Lower leg skin (tissue), 4 donors: ENCODE results near the gene CD81. TPM values are rescaled to one million over a fixed set of nuclear protein-coding genes. Genes with fewer than 3 reads are reported as not detected.

Source experiments
- DNase-seq, 2 donors: peaks; one replicate each; pipeline ENCODE4 v3.0.0-alpha.2; 2019; ENCODE audit warnings: low spot score in 2 of 2
- H3K4me3 ChIP-seq: fragments of 200-600 bp; sonication (generic); 2 replicates; pipeline ENCODE4 v1.5.1; 2017; ENCODE audit warnings: mild to moderate bottlenecking, low read depth; ENCODE audit not compliant: poor library complexity, severe bottlenecking
- POLR2A ChIP-seq, 2 donors: fragments of 450-650 bp; IDR thresholded peaks; one replicate each; pipeline ENCODE4 v1.6.1; 2016 to 2017; ENCODE audit warnings: antibody characterized with exemption in 2 of 2, mild to moderate bottlenecking in 1 of 2, moderate library complexity in 1 of 2
- WGBS, 2 donors: methylation state at CpG; one replicate each; pipeline ENCODE4 v1.1.5; 2018; 5-methylcytosine and 5-hydroxymethylcytosine counted together
- intact Hi-C: fragments of 100-400 bp; cut with DNase I; formaldehyde crosslinking; loops from one replicate; pipeline ENCODE4 v1.15.0; 2023; ENCODE audit warnings: low total_unique reads
- total RNA-seq, 4 donors: library from RNA; depleted of rRNA; stranded (reverse); fragments of >200 nt; gene quantifications; one replicate each; pipeline ENCODE4 v1.1.0, GENCODE V29; 2016
- TF ChIP-seq, protein P1 (sequence below), 3 donors: fragments of 450-650 bp; IDR thresholded peaks; one replicate each; pipeline ENCODE4 v1.5.1; 2016; ENCODE audit warnings: antibody characterized with exemption in 3 of 3, mild to moderate bottlenecking in 3 of 3, moderate library complexity in 2 of 3

CD81 gene
- total RNA-seq, 4 donors from 2014 or later, result 189 to 337 (median 250) TPM

DNA sequence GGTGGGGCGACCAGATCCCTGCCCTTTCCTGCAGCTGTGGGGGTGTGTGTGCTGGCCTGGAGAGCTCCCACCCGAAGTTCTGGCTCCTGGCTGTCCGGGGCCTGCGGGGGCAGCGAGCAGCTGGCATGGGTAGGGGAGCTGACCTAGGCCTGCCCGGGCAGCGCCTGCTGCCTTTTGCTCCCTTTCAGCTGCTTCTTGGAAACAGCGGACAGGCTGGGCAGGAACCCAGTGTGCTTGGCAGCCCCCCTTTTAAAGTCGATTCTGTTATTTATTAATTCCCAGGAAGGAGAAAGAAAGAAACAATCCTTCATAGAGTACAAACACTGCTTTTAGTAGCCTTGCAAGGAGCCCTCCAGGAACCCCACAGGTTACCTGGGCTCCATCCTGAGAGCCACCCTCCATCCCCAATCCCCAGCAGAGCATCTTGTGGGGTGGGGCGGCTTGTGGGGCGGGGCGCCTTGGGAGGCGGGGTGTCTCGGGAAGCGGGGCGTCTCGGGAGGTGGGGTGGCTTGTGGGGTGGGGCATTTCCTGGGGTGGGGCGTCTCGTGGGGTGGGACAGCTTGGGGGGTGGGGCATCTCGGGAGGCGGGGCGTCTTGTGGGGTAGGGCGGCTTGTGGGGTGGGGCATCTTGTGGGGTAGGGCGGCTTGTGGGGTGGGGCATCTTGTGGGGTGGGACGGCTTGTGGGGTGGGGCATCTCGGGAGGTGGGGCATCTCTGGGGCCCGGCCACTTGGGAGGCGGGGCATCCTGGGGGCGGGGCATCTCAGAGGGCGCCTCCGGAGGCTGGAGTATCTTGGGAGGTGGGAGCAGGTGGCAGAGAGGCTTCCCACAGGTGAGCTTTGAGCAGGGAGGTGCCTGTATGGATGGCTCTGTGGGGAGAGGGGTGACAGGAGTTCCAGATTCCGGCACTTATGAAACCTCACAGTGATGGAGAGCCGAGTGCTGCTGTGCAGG is 7.0 kb downstream of the CD81 start:
- intact Hi-C loops, result no loop called here
- DNase-seq, result no peak
- TF ChIP-seq, protein P1, sequence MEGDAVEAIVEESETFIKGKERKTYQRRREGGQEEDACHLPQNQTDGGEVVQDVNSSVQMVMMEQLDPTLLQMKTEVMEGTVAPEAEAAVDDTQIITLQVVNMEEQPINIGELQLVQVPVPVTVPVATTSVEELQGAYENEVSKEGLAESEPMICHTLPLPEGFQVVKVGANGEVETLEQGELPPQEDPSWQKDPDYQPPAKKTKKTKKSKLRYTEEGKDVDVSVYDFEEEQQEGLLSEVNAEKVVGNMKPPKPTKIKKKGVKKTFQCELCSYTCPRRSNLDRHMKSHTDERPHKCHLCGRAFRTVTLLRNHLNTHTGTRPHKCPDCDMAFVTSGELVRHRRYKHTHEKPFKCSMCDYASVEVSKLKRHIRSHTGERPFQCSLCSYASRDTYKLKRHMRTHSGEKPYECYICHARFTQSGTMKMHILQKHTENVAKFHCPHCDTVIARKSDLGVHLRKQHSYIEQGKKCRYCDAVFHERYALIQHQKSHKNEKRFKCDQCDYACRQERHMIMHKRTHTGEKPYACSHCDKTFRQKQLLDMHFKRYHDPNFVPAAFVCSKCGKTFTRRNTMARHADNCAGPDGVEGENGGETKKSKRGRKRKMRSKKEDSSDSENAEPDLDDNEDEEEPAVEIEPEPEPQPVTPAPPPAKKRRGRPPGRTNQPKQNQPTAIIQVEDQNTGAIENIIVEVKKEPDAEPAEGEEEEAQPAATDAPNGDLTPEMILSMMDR (IDR thresholded peaks at IDR 0.05), result no peak
- TF ChIP-seq POLR2A (IDR thresholded peaks at IDR 0.05), result no peak
- H3K4me3 ChIP-seq, result no peak overlapping the region
- WGBS, 2 donors, result 27 to 29% methylated on average over 20 to 30 of the region's 33 CpGs

DNA sequence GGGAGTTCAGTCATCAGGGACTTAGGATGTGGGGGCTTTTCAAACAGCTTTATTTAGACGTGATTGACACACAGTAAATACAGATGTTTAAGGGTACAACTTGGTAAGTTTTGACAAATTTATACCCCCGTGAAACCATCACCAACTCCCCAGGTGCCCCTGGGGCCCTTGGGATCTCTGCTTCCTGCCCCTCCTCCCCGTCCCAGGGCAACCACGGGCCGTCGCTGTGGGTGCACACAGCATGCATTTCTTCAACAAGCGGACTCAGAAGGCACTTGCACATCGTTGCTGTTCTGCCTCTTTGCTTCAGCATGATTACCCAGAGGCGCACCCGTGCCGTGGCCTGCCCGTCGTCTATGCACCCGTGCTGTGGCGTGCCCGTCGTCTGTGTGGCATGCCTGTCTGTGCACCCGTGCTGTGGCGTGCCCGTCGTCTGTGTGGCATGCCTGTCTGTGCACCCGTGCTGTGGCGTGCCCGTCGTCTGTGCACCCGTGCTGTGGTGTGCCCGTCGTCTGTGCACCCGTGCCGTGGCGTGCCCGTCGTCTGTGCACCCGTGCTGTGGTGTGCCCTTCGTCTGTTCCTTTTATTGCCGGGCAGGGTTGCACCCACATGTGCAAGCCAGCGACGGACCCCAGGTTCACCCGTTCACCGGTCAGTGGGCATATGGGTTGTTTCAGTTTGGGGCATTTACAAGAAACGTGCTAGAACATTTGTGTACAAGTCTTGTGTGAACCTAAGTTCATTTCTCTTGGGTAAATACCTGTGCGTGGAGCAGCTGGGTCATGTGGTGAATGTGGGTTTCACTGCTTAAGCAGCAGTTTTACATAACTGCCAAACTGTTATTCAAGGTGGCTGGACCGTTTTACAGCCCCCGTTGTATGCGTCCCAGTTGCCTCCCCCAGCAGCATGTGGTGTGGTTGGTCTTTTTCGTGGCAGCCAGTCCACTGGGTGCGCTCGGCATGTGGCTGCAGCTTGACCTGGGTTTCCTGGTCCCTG is 8.3 kb downstream of the CD81 start:
- TF ChIP-seq POLR2A (IDR thresholded peaks at IDR 0.05), result no peak
- TF ChIP-seq, protein P1 (IDR thresholded peaks at IDR 0.05), result no peak
- H3K4me3 ChIP-seq, result no peak overlapping the region
- DNase-seq, result no peak
- intact Hi-C loops, result no loop called here
- WGBS, 2 donors, result 46 to 49% methylated on average over 34 to 41 of the region's 48 CpGs

DNA sequence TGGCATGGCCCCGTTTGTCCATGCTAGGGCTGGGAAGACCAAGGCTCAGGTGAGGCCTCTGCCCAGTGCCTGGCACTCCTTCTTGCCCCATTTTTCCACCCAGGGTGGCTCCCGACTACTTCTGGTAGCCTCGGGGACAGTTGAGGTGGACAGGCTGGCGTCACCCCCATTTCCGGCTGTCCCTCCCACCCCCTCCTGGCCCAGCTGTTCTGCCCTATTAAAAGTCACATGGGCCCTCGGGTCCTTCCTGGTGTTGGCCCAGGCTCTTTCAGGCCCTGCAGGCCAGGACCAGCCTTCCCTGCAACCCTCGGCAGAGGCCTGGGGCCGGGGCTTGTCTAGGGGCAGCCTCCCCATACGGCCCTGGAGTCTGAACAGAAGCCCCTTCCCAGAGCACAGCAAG is 9.5 kb downstream of the CD81 start:
- TF ChIP-seq, protein P1 (IDR thresholded peaks at IDR 0.05), result no peak
- no peak for TF ChIP-seq POLR2A (IDR thresholded peaks at IDR 0.05)
- no peak overlapping the region for H3K4me3 ChIP-seq
- DNase-seq, result no peak
- WGBS, 2 donors, result 26 to 45% methylated on average over 9 of the region's 9 CpGs
- intact Hi-C loops, result no loop called here

GRCh38 chr11:2387266-2387987 is 10.3 kb downstream of the CD81 start:
- no peak for TF ChIP-seq POLR2A (IDR thresholded peaks at IDR 0.05)
- TF ChIP-seq, protein P1 (IDR thresholded peaks at IDR 0.05), result no peak
- 31 to 56% methylated on average over 12 to 13 of the region's 14 CpGs for WGBS, 2 donors
- intact Hi-C loops, result no loop called here
- no peak overlapping the region for H3K4me3 ChIP-seq
- DNase-seq, result no peak
